GM19463 (cell line): ENCODE measurements around the gene MSX2.

Experiments used
- ATAC-seq: cut with Tn5 transposase; IDR thresholded peaks from one replicate; pipeline ENCODE4 v1.9.1; 2021; ENCODE audit warnings: mild to moderate bottlenecking, moderate library complexity; ENCODE audit not compliant: unreplicated experiment

The MSX2 gene

GRCh38 chr5:174769005-174769404, 44.6 kb downstream of the MSX2 start:
- ATAC-seq, result no peak

GRCh38 chr5:174773371-174773770, 49.0 kb downstream of the MSX2 start:
- ATAC-seq, result no peak

GRCh38 chr5:174775081-174775480, 50.7 kb downstream of the MSX2 start:
- no peak for ATAC-seq

- no peak for ATAC-seq
Measured at GRCh38 chr5:174777111-174777510, 52.7 kb downstream of the MSX2 start.

- ATAC-seq, result no peak
Measured at GRCh38 chr5:174777583-174777982, 53.2 kb downstream of the MSX2 start.
